ENCODE results near the gene CDC7. TPM values are rescaled to one million over a fixed set of nuclear protein-coding genes. Genes with fewer than 3 reads are reported as not detected.

Gene CDC7
- total RNA-seq, 3 donors from 2014 or later = 3.6 to 5.0 (median 3.9) TPM

DNA sequence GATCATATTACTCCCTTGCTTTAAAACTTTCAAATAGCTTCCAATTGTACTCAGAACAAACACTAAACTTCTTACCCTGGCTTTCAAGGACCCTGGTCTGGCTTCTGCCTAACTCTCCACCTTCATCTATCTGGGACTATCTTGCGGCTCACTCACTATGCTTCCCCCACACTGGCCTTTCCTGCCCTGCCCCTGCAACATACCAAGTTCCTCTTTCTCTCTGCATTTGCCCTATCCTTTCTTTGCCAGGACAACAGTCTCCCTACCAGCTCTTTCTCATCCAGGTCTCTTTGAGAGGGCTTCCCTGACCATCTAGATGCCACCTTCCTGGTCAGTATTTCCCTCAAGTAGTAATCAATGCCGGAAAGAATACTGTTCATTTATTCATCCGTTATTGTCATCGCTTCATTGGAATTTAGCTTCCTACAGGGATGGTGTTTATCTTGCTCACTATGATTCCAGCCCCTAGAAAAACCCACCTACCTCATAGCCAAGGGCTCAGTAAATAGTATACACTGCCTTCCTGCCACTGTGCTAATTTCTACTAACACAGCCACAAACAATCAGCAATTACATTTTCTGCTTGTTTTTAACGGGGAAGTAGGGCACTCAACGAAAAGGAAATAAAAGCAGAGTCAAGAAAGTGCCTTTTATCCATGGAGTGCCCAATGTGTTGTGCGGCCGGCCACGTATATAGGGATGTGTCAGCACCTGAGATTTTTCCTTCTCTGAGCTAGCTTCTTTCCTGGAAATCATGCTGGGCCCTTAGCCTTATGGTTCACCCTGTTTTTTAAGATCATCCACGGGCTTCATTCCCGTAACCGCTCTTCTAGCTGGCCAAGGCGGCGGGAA lies 521 bp upstream of the CDC7 start:
- Histone ChIP-seq H3K4me3 (peak overlapping the region; percentile 45), H3K4me1 (ENCODE audit: low read depth) (peaks cover 8% of the 10 kb centered on the region), H3K36me3 (ENCODE audit: low read depth) (no peaks in the 10 kb centered on the region), H3K9me3 (no peaks in the 10 kb centered on the region)
- ATAC-seq = no peak
- intact Hi-C loops (cut with DNase I, micrococcal nuclease) = loop anchor here in 1 of 2 donors (5.0 kb wide), 1 partner anchor 218 kb away; no protein-coding TSS in a partner anchor
- TF ChIP-seq, protein P1, sequence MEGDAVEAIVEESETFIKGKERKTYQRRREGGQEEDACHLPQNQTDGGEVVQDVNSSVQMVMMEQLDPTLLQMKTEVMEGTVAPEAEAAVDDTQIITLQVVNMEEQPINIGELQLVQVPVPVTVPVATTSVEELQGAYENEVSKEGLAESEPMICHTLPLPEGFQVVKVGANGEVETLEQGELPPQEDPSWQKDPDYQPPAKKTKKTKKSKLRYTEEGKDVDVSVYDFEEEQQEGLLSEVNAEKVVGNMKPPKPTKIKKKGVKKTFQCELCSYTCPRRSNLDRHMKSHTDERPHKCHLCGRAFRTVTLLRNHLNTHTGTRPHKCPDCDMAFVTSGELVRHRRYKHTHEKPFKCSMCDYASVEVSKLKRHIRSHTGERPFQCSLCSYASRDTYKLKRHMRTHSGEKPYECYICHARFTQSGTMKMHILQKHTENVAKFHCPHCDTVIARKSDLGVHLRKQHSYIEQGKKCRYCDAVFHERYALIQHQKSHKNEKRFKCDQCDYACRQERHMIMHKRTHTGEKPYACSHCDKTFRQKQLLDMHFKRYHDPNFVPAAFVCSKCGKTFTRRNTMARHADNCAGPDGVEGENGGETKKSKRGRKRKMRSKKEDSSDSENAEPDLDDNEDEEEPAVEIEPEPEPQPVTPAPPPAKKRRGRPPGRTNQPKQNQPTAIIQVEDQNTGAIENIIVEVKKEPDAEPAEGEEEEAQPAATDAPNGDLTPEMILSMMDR (IDR thresholded peaks at IDR 0.05) = no peak
- no peak for DNase-seq

DNA sequence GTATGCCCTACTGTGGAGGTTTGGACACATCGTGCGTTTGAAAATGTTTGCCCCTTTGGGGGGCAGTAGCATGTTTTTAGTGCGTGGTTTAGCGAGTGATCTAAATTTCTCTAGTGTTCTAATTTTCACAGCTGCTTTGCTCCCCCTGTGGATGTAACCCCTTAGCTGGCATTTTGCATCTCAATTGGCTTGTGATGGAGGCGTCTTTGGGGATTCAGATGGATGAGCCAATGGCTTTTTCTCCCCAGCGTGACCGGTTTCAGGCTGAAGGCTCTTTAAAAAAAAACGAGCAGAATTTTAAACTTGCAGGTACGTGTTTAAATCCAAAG lies 836 bp downstream of the CDC7 start:
- Histone ChIP-seq H3K9me3 (no peaks in the 10 kb centered on the region), H3K4me3 (no peak overlapping the region), H3K36me3 (ENCODE audit: low read depth) (no peaks in the 10 kb centered on the region), H3K4me1 (ENCODE audit: low read depth) (peaks cover 8% of the 10 kb centered on the region)
- ATAC-seq (peak; percentile 8), DNase-seq (no peak)
- intact Hi-C loops (cut with DNase I, micrococcal nuclease) = loop anchor here in 1 of 2 donors (5.0 kb wide), 1 partner anchor 219 kb away; no protein-coding TSS in a partner anchor
- TF ChIP-seq, protein P1 (IDR thresholded peaks at IDR 0.05) = no peak

DNA sequence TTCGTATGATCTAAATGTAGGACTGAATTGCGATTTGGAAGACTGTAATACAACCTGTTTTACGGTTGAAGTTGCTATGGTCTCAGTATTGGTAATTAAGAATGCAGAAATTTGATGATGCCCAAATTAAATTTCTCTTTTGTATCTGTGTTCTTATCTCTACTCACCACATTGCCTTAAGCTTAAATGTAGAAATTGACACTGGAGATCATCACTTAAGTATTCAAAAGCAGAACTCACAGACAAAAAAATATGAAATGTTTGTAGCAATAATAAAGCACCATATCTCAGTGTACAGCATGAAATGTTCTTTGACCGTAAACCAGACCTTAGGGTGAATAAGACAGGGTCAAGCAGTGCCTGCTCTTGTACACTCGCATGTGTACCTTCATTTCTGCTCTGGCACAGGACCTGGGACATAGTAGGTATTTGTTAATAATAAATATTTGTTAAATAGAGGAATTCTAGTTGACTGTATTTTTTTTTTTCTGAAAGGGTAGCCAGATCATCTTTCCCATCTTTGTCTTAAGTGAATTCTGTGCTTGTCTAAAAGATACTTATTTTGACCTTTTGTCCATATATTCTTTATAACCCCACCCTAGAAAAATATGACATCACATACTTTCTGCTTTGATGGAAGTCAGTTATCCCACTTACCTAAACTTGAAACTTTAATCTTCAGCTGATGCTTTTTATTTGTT lies 1.5 kb downstream of the CDC7 start:
- DNase-seq (no peak), ATAC-seq (no peak)
- intact Hi-C loops (cut with DNase I, micrococcal nuclease) = loop anchor here in 1 of 2 donors (5.0 kb wide), 1 partner anchor 220 kb away; no protein-coding TSS in a partner anchor
- H3K4me3 ChIP-seq = no peak overlapping the region
- TF ChIP-seq, protein P1 (IDR thresholded peaks at IDR 0.05) = no peak
- H3K4me1 ChIP-seq (ENCODE audit: low read depth) = peaks cover 8% of the 10 kb centered on the region
- no peaks in the 10 kb centered on the region for H3K9me3 ChIP-seq
- H3K36me3 ChIP-seq (ENCODE audit: low read depth) = no peaks in the 10 kb centered on the region

DNA sequence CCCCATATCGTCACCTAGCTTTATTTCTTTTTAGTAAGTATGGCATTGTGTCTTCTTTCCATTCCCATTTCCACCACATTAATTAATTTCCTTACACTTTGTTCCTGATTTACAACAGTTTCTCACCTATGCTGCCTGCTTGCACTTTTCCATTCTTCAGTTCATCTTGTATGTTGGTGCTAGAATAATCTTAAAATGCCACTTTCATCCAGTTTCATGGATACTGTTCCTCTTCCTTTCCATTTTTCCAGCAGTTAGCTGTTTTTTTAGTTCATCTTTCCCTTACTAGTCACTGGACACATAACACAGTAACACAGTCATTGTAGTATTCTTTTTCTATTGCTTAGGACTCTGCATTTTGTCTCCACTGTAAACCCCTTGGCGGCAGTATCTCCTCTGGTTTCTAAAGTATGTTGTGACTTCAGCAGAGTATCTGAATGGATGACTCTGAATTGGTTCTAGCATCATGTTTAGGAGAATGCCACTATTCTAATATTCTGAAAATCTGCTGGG lies 2.1 kb downstream of the CDC7 start:
- H3K36me3 ChIP-seq (ENCODE audit: low read depth) = no peaks in the 10 kb centered on the region
- TF ChIP-seq, protein P1 (IDR thresholded peaks at IDR 0.05) = no peak
- intact Hi-C loops (cut with DNase I, micrococcal nuclease) = loop anchor here in 1 of 2 donors (5.0 kb wide), 1 partner anchor 220 kb away; no protein-coding TSS in a partner anchor
- no peak for DNase-seq
- H3K9me3 ChIP-seq = no peaks in the 10 kb centered on the region
- H3K4me3 ChIP-seq = no peak overlapping the region
- H3K4me1 ChIP-seq (ENCODE audit: low read depth) = peaks cover 8% of the 10 kb centered on the region
- no peak for ATAC-seq

DNA sequence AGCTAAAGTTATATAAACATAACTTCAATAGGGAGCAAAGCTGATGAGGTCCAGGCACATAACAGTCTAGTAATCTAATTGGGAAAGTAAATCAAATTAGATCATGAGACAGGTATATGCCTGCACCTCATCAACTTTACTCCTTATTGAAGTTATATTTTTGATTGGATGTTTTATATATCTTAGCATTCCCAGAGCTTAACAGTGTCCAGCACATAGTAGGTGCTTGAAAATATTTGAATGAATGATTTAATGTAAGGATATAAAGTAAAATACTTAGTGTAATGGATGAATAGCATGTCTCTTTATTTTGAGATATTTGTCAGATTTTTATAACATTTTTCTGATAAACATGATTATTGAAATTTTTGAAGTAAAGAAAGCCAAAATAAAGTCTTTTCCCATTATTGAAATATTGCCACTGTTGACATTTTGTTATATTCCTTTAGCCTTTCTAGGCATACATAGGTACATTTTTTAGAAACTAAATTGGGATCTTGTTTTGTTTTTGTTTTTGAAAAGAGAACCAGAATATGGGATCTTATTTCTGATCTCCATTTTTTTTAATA lies 2.8 kb downstream of the CDC7 start:
- H3K4me1 ChIP-seq (ENCODE audit: low read depth) = peaks cover 8% of the 10 kb centered on the region
- ATAC-seq (no peak), DNase-seq (no peak)
- no peaks in the 10 kb centered on the region for H3K36me3 ChIP-seq (ENCODE audit: low read depth)
- H3K4me3 ChIP-seq = no peak overlapping the region
- no peaks in the 10 kb centered on the region for H3K9me3 ChIP-seq
- TF ChIP-seq, protein P1 (IDR thresholded peaks at IDR 0.05) = no peak
- intact Hi-C loops (cut with DNase I, micrococcal nuclease) = loop anchor here in 1 of 2 donors (5.0 kb wide), 1 partner anchor 221 kb away; no protein-coding TSS in a partner anchor
